H4 (cell line): Measurements from ENCODE around the gene BCLAF3. TPM values are rescaled to one million over a fixed set of nuclear protein-coding genes. Genes with fewer than 3 reads are reported as not detected.
A peak's percentile ranks its signal among the peaks of the same experiment; 100 is the strongest.

Experiments used
- DNase-seq: peaks from one replicate; pipeline ENCODE4 v3.0.0-alpha.2; 2015; ENCODE audit warnings: low spot score
- total RNA-seq: library from RNA; depleted of rRNA; stranded (reverse); fragments of >200 nt; shearing (Covaris generic); gene quantifications from 2 replicates; pipeline ENCODE4 v1.2.3, GENCODE V29; 2014; rRNA removed

The BCLAF3 gene
- total RNA-seq, 1 experiment from 2014 or later = 1.9 TPM

- DNase-seq = no peak
Observed at GRCh38 chrX:19968276-19968675, 22.6 kb downstream of the BCLAF3 start.

GRCh38 chrX:19966056-19966455, 24.8 kb downstream of the BCLAF3 start:
- DNase-seq = no peak

- peak; percentile 6 for DNase-seq
Observed at GRCh38 chrX:19964017-19964710, 26.7 kb downstream of the BCLAF3 start.

DNA sequence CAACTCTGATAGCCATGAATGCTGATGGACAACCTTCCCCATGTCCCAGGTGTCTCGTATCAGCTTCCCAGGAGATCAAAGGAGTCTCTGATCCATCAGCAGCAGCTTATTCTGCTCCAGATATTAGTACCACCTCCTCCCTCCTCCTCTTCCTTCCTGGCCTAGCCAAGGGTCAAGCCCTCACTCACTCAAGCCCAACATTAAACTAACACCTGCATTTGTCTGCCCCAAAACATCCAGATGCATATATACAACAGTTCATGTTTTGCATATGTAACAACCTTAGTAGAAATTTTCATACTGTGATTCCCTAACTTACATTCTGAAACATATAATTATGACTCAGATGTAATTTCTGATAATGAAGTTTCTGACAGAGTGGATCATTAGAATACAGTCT, 29.9 kb downstream of the BCLAF3 start:
- no peak for DNase-seq

GRCh38 chrX:19958552-19959486, 32.0 kb downstream of the BCLAF3 start:
- DNase-seq = peak; percentile 3

GRCh38 chrX:19956923-19957322, 33.9 kb downstream of the BCLAF3 start:
- DNase-seq = no peak

DNA sequence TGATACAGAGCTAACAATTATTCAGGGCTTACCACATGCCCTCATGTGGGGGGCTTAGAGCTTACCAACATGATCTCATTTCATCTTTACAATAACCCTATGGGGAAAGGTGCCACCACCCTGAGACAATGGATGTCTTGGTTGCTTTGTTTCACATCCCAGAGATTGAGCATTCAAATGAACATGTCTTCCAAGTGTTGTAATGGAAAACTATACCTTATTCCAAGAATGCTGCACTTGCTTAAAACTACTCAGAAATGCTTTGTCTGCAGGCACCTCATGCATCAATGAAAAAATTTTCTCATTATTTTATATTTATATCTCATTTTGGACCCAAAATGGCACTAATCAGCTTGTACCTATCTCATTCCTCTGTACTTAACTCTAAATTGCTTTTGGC, 34.6 kb downstream of the BCLAF3 start:
- DNase-seq = no peak

GRCh38 chrX:19955306-19955705, 35.6 kb downstream of the BCLAF3 start:
- DNase-seq = no peak

GRCh38 chrX:19954335-19955096, 36.3 kb downstream of the BCLAF3 start:
- DNase-seq = no peak

DNA sequence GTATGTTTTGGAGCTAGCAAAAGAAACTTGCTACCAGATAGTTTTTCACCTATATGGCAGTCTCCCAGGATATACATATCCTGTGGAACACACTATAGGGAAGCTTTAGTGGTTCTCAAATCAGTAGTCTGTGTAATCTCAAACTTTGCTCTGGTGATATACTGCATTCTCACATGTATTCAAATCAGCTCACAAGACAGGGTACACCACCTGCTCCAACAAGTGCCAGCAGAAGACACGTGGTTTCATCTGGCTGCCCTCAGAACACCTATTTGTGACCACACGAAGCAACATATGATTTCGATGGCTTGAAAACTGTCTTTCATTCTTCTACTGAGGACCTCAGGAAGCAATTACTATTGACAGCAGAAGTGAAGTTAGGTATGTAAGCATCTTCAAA, 37.7 kb downstream of the BCLAF3 start:
- DNase-seq = no peak

DNA sequence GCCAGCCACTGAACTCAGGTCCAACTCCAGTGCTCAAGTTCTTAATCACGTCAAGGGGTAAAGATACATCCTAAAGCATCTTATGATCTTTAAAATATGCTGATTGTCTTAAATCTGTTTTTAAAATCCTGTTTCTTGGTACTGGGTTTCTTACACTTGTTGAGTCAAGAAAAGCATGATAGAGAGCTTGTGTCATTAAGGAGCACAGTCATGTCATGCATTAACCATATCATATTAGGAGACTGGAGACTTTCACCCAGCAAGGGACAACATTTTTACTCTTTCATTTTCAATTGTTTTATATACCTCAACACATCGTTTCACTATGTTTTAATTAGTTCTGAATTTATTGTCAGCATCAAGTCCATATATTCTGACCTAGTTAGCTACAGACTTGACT, 41.5 kb downstream of the BCLAF3 start:
- no peak for DNase-seq

- DNase-seq = no peak
Observed at GRCh38 chrX:19947612-19948011, 43.2 kb downstream of the BCLAF3 start.

Other genes starting within 250 kb of the BCLAF3 start
- 26.8 and 29.6 TPM in 2 replicates for gene SH3KBP1, start 103.5 kb downstream of the BCLAF3 start, total RNA-seq
- gene MAP7D2, start 125.8 kb upstream of the BCLAF3 start, total RNA-seq = 0.45 and 0.89 TPM in 2 replicates
- gene EIF1AX, start 150.8 kb upstream of the BCLAF3 start, total RNA-seq = 31.7 and 52.5 TPM in 2 replicates